H1 (cell line): ENCODE results near the gene SEMA3A. TPM values are rescaled to one million over a fixed set of nuclear protein-coding genes. Genes with fewer than 3 reads are reported as not detected.

Experiments
- CTCF ChIA-PET: fragments of 300-600 bp; sonication (Branson Sonifier 250); formaldehyde crosslinking; loops from one replicate; lab custom pipeline; 2021; ENCODE audit not compliant: partially characterized antibody; lab: Charles Lee
- POLR2A ChIA-PET: fragments of 300-600 bp; sonication (Branson Sonifier 250); formaldehyde crosslinking; loops from one replicate; lab custom pipeline; 2021; ENCODE audit warnings: inconsistent platforms; ENCODE audit not compliant: partially characterized antibody; lab: Charles Lee
- DNase-seq, 2 experiments: peaks; one replicate each; pipeline versions ENCODE4 v3.0.0 to v3.0.0-alpha.2; 2010 to 2022; ENCODE audit warnings: low spot score in 2 of 2, low read depth in 1 of 2, mixed read lengths in 1 of 2
- FAIRE-seq: peaks from 2 replicates; lab custom pipeline; 2011; peaks lifted over from hg19 to GRCh38; lab: Jason Lieb, UNC
- H2AFZ ChIP-seq: 2 replicates; pipeline ENCODE4 v1.8.1; 2012; ENCODE audit warnings: low read length, inconsistent platforms
- H2AK5ac ChIP-seq: 2 replicates; pipeline ENCODE4 v1.6.1; 2013; ENCODE audit warnings: low read depth, low read length
- H2BK120ac ChIP-seq: replicated peaks from 2 replicates; pipeline ENCODE3; 2013; ENCODE audit warnings: low read depth, low read length, inconsistent platforms
- H2BK12ac ChIP-seq: 2 replicates; pipeline ENCODE4 v1.6.1; 2013; ENCODE audit warnings: low read depth, low read length
- H2BK15ac ChIP-seq: 2 replicates; pipeline ENCODE4 v1.6.1; 2013; ENCODE audit warnings: low read length
- H2BK20ac ChIP-seq: 2 replicates; pipeline ENCODE4 v1.6.1; 2013; ENCODE audit warnings: low read length
- H2BK5ac ChIP-seq: 2 replicates; pipeline ENCODE4 v1.6.1; 2013; ENCODE audit warnings: low read depth, low read length
- H3K14ac ChIP-seq: 2 replicates; pipeline ENCODE4 v1.6.1; 2013; ENCODE audit warnings: inconsistent platforms; ENCODE audit not compliant: insufficient read length
- H3K18ac ChIP-seq: 2 replicates; pipeline ENCODE4 v1.6.1; 2013; ENCODE audit warnings: low read length; ENCODE audit errors: extremely low read depth
- H3K23ac ChIP-seq: 2 replicates; pipeline ENCODE4 v1.6.1; 2013; ENCODE audit warnings: inconsistent platforms; ENCODE audit not compliant: insufficient read length
- H3K23me2 ChIP-seq: 2 replicates; pipeline ENCODE4 v1.6.1; 2013; ENCODE audit warnings: low read depth, low read length
- H3K27ac ChIP-seq: 2 replicates; pipeline ENCODE4 v1.6.1; 2011; ENCODE audit warnings: low read depth, low read length, inconsistent platforms
- H3K27me3 ChIP-seq, 4 experiments: replicated peaks in 1 of 4; 1 replicate in 1 of 4; 2 replicates in 3 of 4; pipeline versions ENCODE4 v1.6.1 to v1.8.1; 2011 to 2013; ENCODE audit warnings: low read length in 3 of 4, mild to moderate bottlenecking in 3 of 4, inconsistent platforms in 2 of 4, mixed read lengths in 2 of 4, moderate library complexity in 1 of 4; ENCODE audit not compliant: control insufficient read depth in 3 of 4, insufficient read depth in 3 of 4; ENCODE audit errors: extremely low read depth in 1 of 4
- H3K36me3 ChIP-seq, 4 experiments: 2 replicates each; pipeline versions ENCODE4 v1.6.1 to v1.8.1; 2011 to 2013; ENCODE audit warnings: mild to moderate bottlenecking in 4 of 4, low read length in 3 of 4, moderate library complexity in 2 of 4, control low read depth in 1 of 4, inconsistent platforms in 1 of 4; ENCODE audit not compliant: insufficient read depth in 4 of 4, control insufficient read depth in 2 of 4
- H3K4ac ChIP-seq: replicated peaks from 2 replicates; pipeline ENCODE3; 2013; ENCODE audit warnings: low read length, low read depth, mixed read lengths, inconsistent platforms; ENCODE audit not compliant: insufficient read length
- H3K4me1 ChIP-seq, 4 experiments: replicated peaks in 1 of 4; 1 replicate in 1 of 4; 2 replicates in 3 of 4; pipeline versions ENCODE4 v1.6.1 to v1.8.1; 2011 to 2013; ENCODE audit warnings: low read length in 3 of 4, inconsistent platforms in 2 of 4, mixed read lengths in 1 of 4; ENCODE audit not compliant: insufficient read depth in 4 of 4, control insufficient read depth in 3 of 4
- H3K4me2 ChIP-seq, 2 experiments: 2 replicates each; pipeline versions ENCODE4 v1.6.1 to v1.8.1; 2011 to 2013; ENCODE audit warnings: low read depth in 2 of 2, low read length in 2 of 2, control low read depth in 1 of 2, inconsistent platforms in 1 of 2, mild to moderate bottlenecking in 1 of 2; ENCODE audit not compliant: insufficient read depth in 1 of 2
- H3K4me3 ChIP-seq, 4 experiments: fragments of 200-600, 300-600 bp in 1 of 4; sonication (generic), shearing (Covaris generic), sonication (Bioruptor Twin) in 1 of 4; 2 replicates each; pipeline versions ENCODE4 v1.5.1 to v1.8.1; 2011 to 2016; ENCODE audit warnings: low read length in 4 of 4, low read depth in 3 of 4, control low read depth in 2 of 4, inconsistent platforms in 2 of 4, mild to moderate bottlenecking in 2 of 4, mixed read lengths in 1 of 4, moderate library complexity in 1 of 4; ENCODE audit not compliant: insufficient read depth in 2 of 4; ENCODE audit errors: extremely low read depth in 1 of 4
- H3K56ac ChIP-seq: replicated peaks from 2 replicates; pipeline ENCODE3; 2013; ENCODE audit warnings: low read depth, mild to moderate bottlenecking, mixed read lengths, low read length, inconsistent platforms; ENCODE audit not compliant: insufficient read length
- H3K79me1 ChIP-seq: 2 replicates; pipeline ENCODE4 v1.6.1; 2013; ENCODE audit warnings: low read depth, low read length, control low read depth
- H3K79me2 ChIP-seq, 2 experiments: 2 replicates each; pipeline versions ENCODE4 v1.6.1 to v1.8.1; 2012 to 2013; ENCODE audit warnings: low read length in 2 of 2, mild to moderate bottlenecking in 2 of 2, inconsistent platforms in 1 of 2; ENCODE audit not compliant: insufficient read depth in 2 of 2, control insufficient read depth in 1 of 2
- H3K9ac ChIP-seq, 4 experiments: replicated peaks in 1 of 4; 1 replicate in 1 of 4; 2 replicates in 3 of 4; pipeline versions ENCODE4 v1.6.1 to v1.8.1; 2011 to 2013; ENCODE audit warnings: low read depth in 3 of 4, low read length in 3 of 4, control low read depth in 2 of 4, mild to moderate bottlenecking in 2 of 4, moderate library complexity in 2 of 4, inconsistent platforms in 1 of 4; ENCODE audit errors: extremely low read depth in 1 of 4
- H3K9me3 ChIP-seq, 2 experiments: 2 replicates each; pipeline versions ENCODE4 v1.6.1 to v1.8.1; 2012 to 2013; ENCODE audit warnings: mild to moderate bottlenecking in 2 of 2, moderate library complexity in 2 of 2, control low read depth in 1 of 2, inconsistent platforms in 1 of 2, low read depth in 1 of 2, low read length in 1 of 2, mixed read lengths in 1 of 2; ENCODE audit not compliant: insufficient read depth in 2 of 2
- H4K20me1 ChIP-seq, 2 experiments: replicated peaks in 1 of 2; 2 replicates each; pipeline versions ENCODE3 to v1.8.1; 2011 to 2013; ENCODE audit warnings: inconsistent platforms in 2 of 2, low read length in 2 of 2, mild to moderate bottlenecking in 1 of 2; ENCODE audit not compliant: insufficient read depth in 2 of 2, control insufficient read depth in 1 of 2
- H4K5ac ChIP-seq: 2 replicates; pipeline ENCODE4 v1.6.1; 2013; ENCODE audit warnings: low read length, low read depth, mixed read lengths, inconsistent platforms; ENCODE audit not compliant: insufficient read length
- H4K8ac ChIP-seq: 2 replicates; pipeline ENCODE4 v1.8.0; 2013; ENCODE audit warnings: mild to moderate bottlenecking, moderate library complexity, low read length, inconsistent platforms; ENCODE audit not compliant: insufficient read depth; ENCODE audit errors: extremely low read depth
- H4K91ac ChIP-seq: replicated peaks from 2 replicates; pipeline ENCODE3; 2013; ENCODE audit warnings: low read length, mixed read lengths, inconsistent platforms; ENCODE audit not compliant: insufficient read length
- FOSL1 ChIP-seq: IDR thresholded peaks from 2 replicates; pipeline ENCODE4 v1.6.1; 2011; ENCODE audit warnings: mild to moderate bottlenecking, low read depth, low read length, moderate library complexity; ENCODE audit not compliant: insufficient read depth
- GABPA ChIP-seq: IDR thresholded peaks from 2 replicates; pipeline ENCODE4 v1.6.1; 2011; ENCODE audit warnings: mild to moderate bottlenecking, low read length, moderate library complexity, borderline replicate concordance; ENCODE audit not compliant: insufficient read depth
- SP1 ChIP-seq: IDR thresholded peaks from 2 replicates; pipeline ENCODE4 v1.6.1; 2011; ENCODE audit warnings: low read depth, low read length
- WGBS, 2 experiments: shearing (Covaris generic) in 1 of 2; methylation state at CpG; one replicate each; pipeline versions ENCODE4 v1.1.6 to v1.1.7; 2013 to 2015; ENCODE audit warnings: low lambda C conversion rate in 2 of 2, mixed read lengths in 2 of 2, inconsistent platforms in 1 of 2, low coverage in 1 of 2, missing lambda C conversion rate in 1 of 2; ENCODE audit not compliant: insufficient replicate concordance in 2 of 2, insufficient coverage in 1 of 2, insufficient read length in 1 of 2; ENCODE audit errors: extremely low coverage in 1 of 2, missing lambda C conversion rate in 1 of 2; 5-methylcytosine and 5-hydroxymethylcytosine counted together
- polyA plus RNA-seq, 7 experiments: library from polyadenylated mRNA; depleted of rRNA in 3 of 7; stranded (reverse) in 5 of 7; unstranded in 2 of 7; fragments of >200 nt in 5 of 7; fragments of 200-250 nt in 2 of 7; gene quantifications; 1 replicate in 5 of 7; 2 replicates in 1 of 7; 4 replicates in 1 of 7; pipeline versions ENCODE4 v1.2.1 to v1.2.3, GENCODE V29; 2011 to 2013; ENCODE audit warnings: missing spikeins in 2 of 7, mixed read lengths in 2 of 7
- total RNA-seq: library from RNA; stranded (reverse); fragmentation: NEBNext Ultra II Directional; extraction: Animal tissue kit (Norgen Biotek cat#: 25700); gene quantifications from 2 replicates; pipeline ENCODE4 v1.2.1, GENCODE V29; 2021
- TF ChIP-seq, protein P1 (sequence below): IDR thresholded peaks from 2 replicates; pipeline ENCODE4 v1.6.1; 2011; ENCODE audit warnings: low read length, improper control_type of control experiment

The SEMA3A gene
- total and polyA plus RNA-seq, 2 of the 8 experiments (the other 6 are each of a cell fraction or from before 2014, with no cell fraction given), result 8.1 to 45.9 TPM

DNA sequence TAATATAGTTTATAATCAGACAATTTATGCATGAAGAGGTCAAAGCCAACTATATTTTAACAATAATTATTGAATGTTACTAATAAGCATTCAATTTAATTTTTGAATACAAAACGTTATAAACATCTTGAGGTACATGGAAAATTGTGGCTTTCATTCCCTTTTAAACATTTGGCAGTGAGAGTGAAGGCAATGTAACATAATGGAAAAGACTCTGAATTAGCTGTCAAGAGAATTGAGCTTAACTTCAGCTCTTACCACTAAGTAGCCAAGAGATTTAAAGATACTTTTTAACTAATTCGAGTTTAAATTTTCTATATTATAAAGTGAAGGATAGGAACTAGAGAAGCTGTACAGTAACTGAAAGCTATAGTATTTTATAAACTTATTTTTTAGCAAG is 98.6 kb downstream of the SEMA3A start:
- no peak overlapping the region for H3K56ac ChIP-seq
- H3K4me3 ChIP-seq, result no peak overlapping the region
- no peak overlapping the region for H2BK5ac ChIP-seq
- H2BK120ac ChIP-seq, result no peak overlapping the region
- DNase-seq (no peak), FAIRE-seq (no peak)
- no peak overlapping the region for H4K8ac ChIP-seq
- no peaks in the 10 kb centered on the region; a peak in 1 of 4 replicates for H3K79me2 ChIP-seq
- no peak overlapping the region for H2AK5ac ChIP-seq
- no peaks in the 10 kb centered on the region for H3K27me3 ChIP-seq
- TF ChIP-seq SP1, result no peak
- no peak for TF ChIP-seq FOSL1
- TF ChIP-seq, protein P1, sequence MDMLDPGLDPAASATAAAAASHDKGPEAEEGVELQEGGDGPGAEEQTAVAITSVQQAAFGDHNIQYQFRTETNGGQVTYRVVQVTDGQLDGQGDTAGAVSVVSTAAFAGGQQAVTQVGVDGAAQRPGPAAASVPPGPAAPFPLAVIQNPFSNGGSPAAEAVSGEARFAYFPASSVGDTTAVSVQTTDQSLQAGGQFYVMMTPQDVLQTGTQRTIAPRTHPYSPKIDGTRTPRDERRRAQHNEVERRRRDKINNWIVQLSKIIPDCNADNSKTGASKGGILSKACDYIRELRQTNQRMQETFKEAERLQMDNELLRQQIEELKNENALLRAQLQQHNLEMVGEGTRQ, result no peak
- TF ChIP-seq GABPA, result no peak
- no peak overlapping the region for H4K5ac ChIP-seq
- H2BK20ac ChIP-seq, result no peak overlapping the region
- no peaks in the 10 kb centered on the region for H4K20me1 ChIP-seq
- no peak overlapping the region for H3K9ac ChIP-seq
- WGBS, 2 experiments, result 84% methylated on average over 2 of the region's 2 CpGs; no CpG with 5 or more reads in 1 of the 2 experiments
- no peak overlapping the region for H3K18ac ChIP-seq
- ChIA-PET CTCF (interaction anchor here (2.2 kb wide), 1 partner anchor 12 kb away, joined by 5 read pairs; no protein-coding TSS in a partner anchor), POLR2A (no interaction called here)
- H3K4ac ChIP-seq, result no peak overlapping the region
- H2BK15ac ChIP-seq, result no peak overlapping the region
- H3K9me3 ChIP-seq, result no peaks in the 10 kb centered on the region
- H3K36me3 ChIP-seq, result no peaks in the 10 kb centered on the region
- H3K14ac ChIP-seq, result no peak overlapping the region
- no peak overlapping the region for H4K91ac ChIP-seq
- no peak overlapping the region for H3K23ac ChIP-seq
- H2BK12ac ChIP-seq, result no peak overlapping the region
- no peaks in the 10 kb centered on the region for H3K23me2 ChIP-seq
- no peaks in the 10 kb centered on the region for H3K79me1 ChIP-seq
- H3K27ac ChIP-seq, result no peak overlapping the region
- H3K4me1 ChIP-seq, result no peaks in the 10 kb centered on the region; a peak in 2 of 7 replicates
- no peak overlapping the region for H3K4me2 ChIP-seq
- H2AFZ ChIP-seq, result no peak overlapping the region
